ENCODE measurements around the gene SFT2D1. TPM values are rescaled to one million over a fixed set of nuclear protein-coding genes. Genes with fewer than 3 reads are reported as not detected.

The SFT2D1 gene
- polyA plus RNA-seq, 1 experiment, result 76.5 TPM

- CTCF ChIA-PET, result interaction anchor here (1.2 kb wide), 1 partner anchor 27 kb away, joined by 5 read pairs; no protein-coding TSS in a partner anchor
- Histone ChIP-seq H3K27ac (ENCODE audit: low read depth, low read length) (no peak overlapping the region), H3K9me3 (ENCODE audit: control insufficient read depth, insufficient read depth, low read length) (no peaks in the 10 kb centered on the region)
Observed at GRCh38 chr6:166354965-166355364, 12.6 kb upstream of the SFT2D1 start.

GRCh38 chr6:166354143-166354542 lies 11.8 kb upstream of the SFT2D1 start:
- POLR2A ChIA-PET, result no interaction called here

More at GRCh38 chr6:166354965-166355364, 12.6 kb upstream of the SFT2D1 start:
- POLR2A ChIA-PET, result no interaction called here
- no peak for TF ChIP-seq CTCF (IDR thresholded peaks at IDR 0.05; ENCODE audit: low read depth, low read length)
- Histone ChIP-seq H3K4me3 (ENCODE audit: low read depth, low read length) (no peak overlapping the region), H3K27me3 (ENCODE audit: control insufficient read depth, insufficient read depth, low read length) (peaks cover 24% of the 10 kb centered on the region)
- DNase-seq (ENCODE audit: low read depth, low spot score), result no peak

GRCh38 chr6:166353507-166353906 lies 11.2 kb upstream of the SFT2D1 start:
- no peak for TF ChIP-seq CTCF (IDR thresholded peaks at IDR 0.05; ENCODE audit: low read depth, low read length)
- no peak overlapping the region for H3K27ac ChIP-seq (ENCODE audit: low read depth, low read length)
- ChIA-PET POLR2A (no interaction called here), CTCF (no interaction called here)
- H3K4me3 ChIP-seq (ENCODE audit: low read depth, low read length), result no peak overlapping the region
- peaks cover 29% of the 10 kb centered on the region for H3K27me3 ChIP-seq (ENCODE audit: control insufficient read depth, insufficient read depth, low read length)
- H3K9me3 ChIP-seq (ENCODE audit: control insufficient read depth, insufficient read depth, low read length), result no peaks in the 10 kb centered on the region
- DNase-seq (ENCODE audit: low read depth, low spot score), result no peak

More at GRCh38 chr6:166354143-166354542, 11.8 kb upstream of the SFT2D1 start:
- Histone ChIP-seq H3K27me3 (ENCODE audit: control insufficient read depth, insufficient read depth, low read length) (peaks cover 29% of the 10 kb centered on the region), H3K9me3 (ENCODE audit: control insufficient read depth, insufficient read depth, low read length) (no peaks in the 10 kb centered on the region), H3K27ac (ENCODE audit: low read depth, low read length) (no peak overlapping the region), H3K4me3 (ENCODE audit: low read depth, low read length) (no peak overlapping the region)
- DNase-seq (ENCODE audit: low read depth, low spot score), result no peak
- CTCF ChIA-PET, result no interaction called here
- TF ChIP-seq CTCF (IDR thresholded peaks at IDR 0.05; ENCODE audit: low read depth, low read length), result no peak

- Histone ChIP-seq H3K9me3 (ENCODE audit: control insufficient read depth, insufficient read depth, low read length) (no peaks in the 10 kb centered on the region), H3K4me3 (ENCODE audit: low read depth, low read length) (no peak overlapping the region), H3K27me3 (ENCODE audit: control insufficient read depth, insufficient read depth, low read length) (peaks cover 29% of the 10 kb centered on the region), H3K27ac (ENCODE audit: low read depth, low read length) (no peak overlapping the region)
- no peak for TF ChIP-seq CTCF (IDR thresholded peaks at IDR 0.05; ENCODE audit: low read depth, low read length)
- POLR2A ChIA-PET, result no interaction called here
- DNase-seq (ENCODE audit: low read depth, low spot score), result no peak
- CTCF ChIA-PET, result no interaction called here
Observed at GRCh38 chr6:166352923-166353322, 10.6 kb upstream of the SFT2D1 start.

GRCh38 chr6:166351715-166352285 lies 9.5 kb upstream of the SFT2D1 start:
- no peak for TF ChIP-seq CTCF (IDR thresholded peaks at IDR 0.05; ENCODE audit: low read depth, low read length)
- Histone ChIP-seq H3K9me3 (ENCODE audit: control insufficient read depth, insufficient read depth, low read length) (no peaks in the 10 kb centered on the region), H3K27me3 (ENCODE audit: control insufficient read depth, insufficient read depth, low read length) (peaks cover 26% of the 10 kb centered on the region), H3K4me3 (ENCODE audit: low read depth, low read length) (no peak overlapping the region), H3K27ac (ENCODE audit: low read depth, low read length) (no peak overlapping the region)
- no peak for DNase-seq (ENCODE audit: low read depth, low spot score)
- ChIA-PET POLR2A (interaction anchor here (0.6 kb wide), 1 partner anchor 271 kb away, joined by 3 read pairs; no protein-coding TSS in a partner anchor), CTCF (interaction anchor here (0.7 to 1.0 kb wide), 2 partner anchors 9 to 30 kb away, joined by 3 to 4 read pairs; no protein-coding TSS in a partner anchor)
